GM23248 (cell line): ENCODE measurements around the gene SLC35B1.

Experiments used
- EZH2 ChIP-seq: fragments of 200-600 bp; sonication (generic); IDR thresholded peaks from 2 replicates; pipeline ENCODE4 v1.6.1; 2018; ENCODE audit warnings: antibody characterized with exemption, mild to moderate bottlenecking; ENCODE audit not compliant: insufficient read depth, poor library complexity, severe bottlenecking
- EZH2phosphoT487 ChIP-seq: fragments of 200-600 bp; sonication (generic); IDR thresholded peaks from 2 replicates; pipeline ENCODE4 v1.6.1; 2018; ENCODE audit warnings: antibody characterized with exemption, moderate library complexity, mild to moderate bottlenecking, low read depth; ENCODE audit not compliant: insufficient read depth

DNA sequence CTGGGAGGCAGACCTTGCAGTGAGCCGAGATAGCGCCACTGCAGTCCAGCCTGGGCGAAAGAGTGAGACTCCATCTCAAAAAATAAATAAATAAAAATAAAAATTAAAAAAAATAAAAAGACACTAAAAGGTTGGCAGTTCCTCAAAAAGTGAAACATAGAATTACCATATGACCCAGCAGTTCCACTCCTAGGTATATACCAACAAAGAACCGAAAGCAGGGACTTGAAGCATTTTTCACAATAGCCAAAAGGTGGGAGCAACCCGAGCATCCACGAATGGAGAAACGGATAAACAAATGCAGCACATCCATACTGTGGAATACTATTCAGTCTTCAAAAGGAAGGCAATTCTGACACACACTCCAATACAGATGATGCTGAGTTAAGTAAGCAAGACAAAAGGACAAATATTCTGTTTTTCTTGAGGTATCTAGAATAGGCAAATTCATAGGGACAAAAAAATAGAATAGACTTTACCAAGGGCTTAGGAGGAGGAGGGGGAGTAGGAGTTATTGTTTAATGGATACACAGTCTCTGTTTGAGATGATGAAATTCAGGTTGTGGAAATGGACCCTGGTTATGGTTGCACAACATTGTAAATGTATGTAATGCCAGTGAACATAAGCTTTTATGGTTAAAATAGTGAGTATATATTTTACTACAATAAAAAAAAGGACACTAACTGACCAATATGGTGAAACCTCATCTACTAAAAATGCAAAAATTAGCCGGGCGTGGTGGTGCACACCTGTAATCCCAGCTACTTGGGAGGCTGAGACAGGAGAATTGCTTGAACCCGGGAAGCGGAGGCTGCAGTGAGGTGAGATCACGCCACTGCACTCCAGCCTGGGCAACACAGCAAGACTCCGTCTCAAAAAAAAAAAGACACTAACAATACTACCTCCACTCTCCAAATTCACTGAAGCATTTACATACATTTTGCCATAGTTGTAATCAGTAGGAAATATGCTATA, 27.0 kb upstream of the SLC35B1 start:
- TF ChIP-seq EZH2phosphoT487 (no peak), EZH2 (no peak)
